Central memory CD8-positive, alpha-beta T cell (primary cell): Measurements from ENCODE around the gene IWS1.
"Not testable (repeated sequence)": the region's sequence is repeated elsewhere in the genome, so short reads cannot be mapped to it uniquely, and the experiment has no call there.

Experiments
- ATAC-seq: fragments of 150-1000 bp; cut with Tn5 transposase; replicated peaks from 2 replicates; pipeline ENCODE4 v1.10.0; 2022; ENCODE audit warnings: mild to moderate bottlenecking, moderate FRiP score, moderate number of reproducible peaks; ENCODE audit not compliant: poor library complexity, severe bottlenecking; ENCODE audit errors: extremely low read depth
- DNase-seq, 2 donors: peaks; one replicate each; pipeline ENCODE4 v3.0.0; 2021; ENCODE audit warnings: low spot score in 2 of 2
- H3K27ac Mint-ChIP-seq: one replicate; pipeline ENCODE4 v1.8.0; 2022; ENCODE audit warnings: low read depth, mild to moderate bottlenecking, moderate library complexity, mixed read lengths
- H3K27me3 Mint-ChIP-seq: one replicate; pipeline ENCODE4 v1.8.0; 2022; ENCODE audit warnings: mixed read lengths
- H3K36me3 Mint-ChIP-seq: one replicate; pipeline ENCODE4 v1.8.0; 2022; ENCODE audit warnings: mild to moderate bottlenecking, moderate library complexity, mixed read lengths; ENCODE audit not compliant: insufficient read depth
- H3K4me1 Mint-ChIP-seq: one replicate; pipeline ENCODE4 v1.8.0; 2022; ENCODE audit warnings: mixed read lengths
- H3K4me3 Mint-ChIP-seq: one replicate; pipeline ENCODE4 v1.8.0; 2022; ENCODE audit warnings: mild to moderate bottlenecking, moderate library complexity, mixed read lengths
- H3K9me3 Mint-ChIP-seq: one replicate; pipeline ENCODE4 v1.8.0; 2022; ENCODE audit warnings: mixed read lengths

The IWS1 gene

DNA sequence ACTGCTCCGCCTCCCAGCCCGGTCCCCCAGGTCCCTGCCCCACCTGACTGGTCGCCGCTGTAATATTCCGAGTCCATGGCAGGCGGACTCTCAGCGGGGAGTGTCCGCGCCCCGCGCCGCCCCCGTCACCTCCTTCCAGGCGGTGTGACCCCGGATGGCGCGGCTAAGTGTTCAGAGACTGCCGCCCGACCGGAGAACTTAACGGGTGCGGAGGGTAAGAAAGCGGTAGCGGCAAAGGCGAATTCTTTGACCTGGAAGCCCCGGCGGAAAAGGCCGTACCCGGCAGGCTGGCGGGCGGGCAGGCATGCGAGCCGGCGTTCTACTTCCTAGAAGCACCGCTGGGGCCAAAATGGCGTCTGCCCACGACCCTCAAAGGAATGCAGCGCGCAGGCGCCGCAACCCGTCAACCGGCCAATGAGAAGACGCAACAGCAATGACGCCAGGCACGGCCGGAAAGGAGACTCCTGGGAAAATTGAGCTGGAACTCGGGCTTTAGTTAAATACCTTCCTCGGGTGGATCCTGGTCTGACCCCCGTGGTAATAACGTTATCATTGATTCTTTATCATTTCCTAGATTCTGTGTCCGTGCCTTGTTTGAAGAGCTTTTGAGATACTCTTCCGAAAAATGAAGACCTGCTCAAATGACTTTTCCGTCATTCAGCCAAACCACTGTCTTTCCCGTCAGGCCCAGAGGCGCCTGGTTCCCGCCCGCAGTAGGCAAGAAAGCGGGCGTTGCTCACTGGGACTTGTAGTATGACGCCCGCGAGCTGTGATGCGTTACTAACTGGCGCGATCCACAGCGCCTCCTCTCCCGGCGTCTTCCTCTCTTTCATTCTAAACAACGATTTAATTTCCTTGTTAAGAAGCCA lies at the start of gene IWS1:
Gene IWS1, minus strand, starts transcription at position 358 of the 869 bp plus-strand sequence. Its CDS starts 281 bp downstream, at position 77.
- Mint-ChIP-seq H3K4me1 (peaks cover 40% of the 10 kb centered on the region), H3K27me3 (no peaks in the 10 kb centered on the region), H3K27ac (peak within 1 kb of the TSS; percentile 96), H3K4me3 (peak within 1 kb of the TSS; percentile 86), H3K9me3 (no peaks in the 10 kb centered on the region), H3K36me3 (peaks cover 27% of the 10 kb centered on the region)
- peak; percentile 85 to 86 for DNase-seq
- peak; percentile 94 for ATAC-seq

GRCh38 chr2:127575941-127576432 lies 49.7 kb upstream of the IWS1 start:
- H3K4me1 Mint-ChIP-seq: no peaks in the 10 kb centered on the region
- DNase-seq (no peak), ATAC-seq (no peak)
- H3K9me3 Mint-ChIP-seq: no peaks in the 10 kb centered on the region
- H3K27me3 Mint-ChIP-seq: peaks cover 25% of the 10 kb centered on the region
- H3K27ac Mint-ChIP-seq: no peak overlapping the region
- H3K36me3 Mint-ChIP-seq: no peaks in the 10 kb centered on the region
- no peak overlapping the region for H3K4me3 Mint-ChIP-seq

GRCh38 chr2:127575185-127575765 lies 49.0 kb upstream of the IWS1 start:
- DNase-seq: no peak
- no peak overlapping the region for H3K27ac Mint-ChIP-seq
- peaks cover 25% of the 10 kb centered on the region for H3K27me3 Mint-ChIP-seq
- no peak for ATAC-seq
- H3K4me1 Mint-ChIP-seq: no peaks in the 10 kb centered on the region
- no peak overlapping the region for H3K4me3 Mint-ChIP-seq
- H3K36me3 Mint-ChIP-seq: no peaks in the 10 kb centered on the region
- no peaks in the 10 kb centered on the region for H3K9me3 Mint-ChIP-seq

- Mint-ChIP-seq H3K9me3 (no peaks in the 10 kb centered on the region), H3K36me3 (no peaks in the 10 kb centered on the region), H3K27ac (no peak overlapping the region), H3K27me3 (peaks cover 25% of the 10 kb centered on the region), H3K4me1 (no peaks in the 10 kb centered on the region), H3K4me3 (no peak overlapping the region)
- DNase-seq: no peak
- ATAC-seq: no peak
These were observed 48.4 kb upstream of the IWS1 start for GRCh38 chr2:127574656-127575055.

DNA sequence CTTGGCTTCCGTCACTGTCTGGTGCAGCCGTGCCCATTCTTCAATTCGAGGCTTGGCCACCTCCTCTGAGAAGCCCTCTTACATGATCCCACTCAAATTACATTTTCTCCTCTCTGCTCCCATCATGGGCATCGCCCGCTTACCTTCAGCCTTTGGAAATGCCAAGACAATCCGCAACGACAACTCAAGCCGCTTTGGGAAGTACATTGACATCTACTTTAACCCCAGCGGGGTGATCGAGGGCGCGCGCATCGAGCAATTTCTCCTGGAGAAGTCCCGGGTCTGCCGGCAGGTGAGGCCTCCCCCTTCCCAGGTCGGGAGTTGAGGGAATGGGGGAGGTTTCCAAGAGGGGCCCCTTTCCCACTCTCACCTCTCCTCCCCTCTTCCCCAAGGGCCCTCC lies 47.5 kb upstream of the IWS1 start:
- Mint-ChIP-seq H3K27me3 (peaks cover 25% of the 10 kb centered on the region), H3K4me1 (no peaks in the 10 kb centered on the region)
- DNase-seq: no peak

DNA sequence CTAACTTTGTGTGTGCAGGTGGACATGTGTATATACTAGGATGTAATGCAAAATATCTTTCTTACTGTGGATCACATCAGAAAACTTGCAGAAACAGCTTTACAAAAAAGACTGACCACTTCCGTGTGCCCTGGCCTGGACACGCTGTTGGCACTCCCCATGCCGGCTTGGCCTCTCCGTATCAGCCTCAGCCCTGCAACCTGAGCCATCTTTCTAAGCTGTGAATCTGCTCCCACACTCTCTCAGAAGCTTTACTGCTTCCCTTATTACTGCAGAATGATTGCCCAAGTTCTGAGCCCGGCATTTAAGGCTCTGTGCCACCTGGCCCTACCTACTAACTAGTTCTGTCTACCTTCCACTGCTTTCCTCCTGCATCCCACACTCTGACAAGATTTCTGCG lies 47.0 kb upstream of the IWS1 start:
- DNase-seq: no peak
- Mint-ChIP-seq H3K9me3 (no peaks in the 10 kb centered on the region), H3K4me1 (no peaks in the 10 kb centered on the region), H3K27me3 (peaks cover 25% of the 10 kb centered on the region), H3K36me3 (peaks cover 2% of the 10 kb centered on the region), H3K27ac (no peak overlapping the region), H3K4me3 (no peak overlapping the region)
- ATAC-seq: no peak

More for the DNA sequence above, 47.5 kb upstream of the IWS1 start:
- ATAC-seq: no peak
- Mint-ChIP-seq H3K4me3 (no peak overlapping the region), H3K9me3 (no peaks in the 10 kb centered on the region), H3K27ac (no peak overlapping the region), H3K36me3 (peaks cover 2% of the 10 kb centered on the region)

DNA sequence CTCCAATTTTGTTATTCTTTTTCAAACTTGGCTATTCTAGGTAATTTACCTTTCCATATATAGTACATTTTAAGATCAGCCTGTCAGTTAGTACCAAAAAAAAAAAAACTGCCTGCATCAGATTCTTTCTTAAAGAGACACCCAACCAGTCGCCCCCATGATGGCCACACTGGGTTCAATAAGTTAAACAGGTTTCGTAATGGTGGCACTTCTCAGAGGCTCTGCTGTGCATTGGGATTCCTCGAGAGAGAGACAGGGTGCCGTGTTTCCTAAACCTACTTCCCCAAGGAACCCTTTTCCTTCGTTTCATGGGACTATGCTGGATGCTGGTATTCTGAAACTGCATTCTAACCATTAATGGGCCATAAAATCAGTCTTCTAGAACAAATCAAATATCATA lies 46.6 kb upstream of the IWS1 start:
- H3K9me3 Mint-ChIP-seq: no peaks in the 10 kb centered on the region
- H3K27ac Mint-ChIP-seq: no peak overlapping the region
- H3K4me1 Mint-ChIP-seq: no peaks in the 10 kb centered on the region
- no peak for DNase-seq
- H3K36me3 Mint-ChIP-seq: peaks cover 2% of the 10 kb centered on the region
- no peak overlapping the region for H3K4me3 Mint-ChIP-seq
- no peak for ATAC-seq
- peaks cover 23% of the 10 kb centered on the region for H3K27me3 Mint-ChIP-seq

GRCh38 chr2:127572352-127572751 lies 46.1 kb upstream of the IWS1 start:
- not testable (repeated sequence) for ATAC-seq

GRCh38 chr2:127570282-127571250 lies 44.3 kb upstream of the IWS1 start:
- Mint-ChIP-seq H3K4me1 (no peaks in the 10 kb centered on the region), H3K27ac (no peak overlapping the region), H3K4me3 (no peak overlapping the region), H3K9me3 (no peaks in the 10 kb centered on the region), H3K36me3 (peaks cover 2% of the 10 kb centered on the region), H3K27me3 (peaks cover 25% of the 10 kb centered on the region)
- DNase-seq (no peak), ATAC-seq (no peak)

More at GRCh38 chr2:127572352-127572751, 46.1 kb upstream of the IWS1 start:
- not testable (repeated sequence) for H3K4me1 Mint-ChIP-seq, H3K27ac Mint-ChIP-seq, H3K4me3 Mint-ChIP-seq, DNase-seq, H3K36me3 Mint-ChIP-seq, H3K9me3 Mint-ChIP-seq
- peaks cover 23% of the 10 kb centered on the region for H3K27me3 Mint-ChIP-seq

GRCh38 chr2:127569666-127570065 lies 43.4 kb upstream of the IWS1 start:
- Mint-ChIP-seq H3K36me3 (peaks cover 2% of the 10 kb centered on the region), H3K4me1 (no peaks in the 10 kb centered on the region), H3K27ac (no peak overlapping the region), H3K27me3 (peaks cover 27% of the 10 kb centered on the region), H3K9me3 (no peaks in the 10 kb centered on the region), H3K4me3 (no peak overlapping the region)
- ATAC-seq: no peak
- no peak for DNase-seq

DNA sequence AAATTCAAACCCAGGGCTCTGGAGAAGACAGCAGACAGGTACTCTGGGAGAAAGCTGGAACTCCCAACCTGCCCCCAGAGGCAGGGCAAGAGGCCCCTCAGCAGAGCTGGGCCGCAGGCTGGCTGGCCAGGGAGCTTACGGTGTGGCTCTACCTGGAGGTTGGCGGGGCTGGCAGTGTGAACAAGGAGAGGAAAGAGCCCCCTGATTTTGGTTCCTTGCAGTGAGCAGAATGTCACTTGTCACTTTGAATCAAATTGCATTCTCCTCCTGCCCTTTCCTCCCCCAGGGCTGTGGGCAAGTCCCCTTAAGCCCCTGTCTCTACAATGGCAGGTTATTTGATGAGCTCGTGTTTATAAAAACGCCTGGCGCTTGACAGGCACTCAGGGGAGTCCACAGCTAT lies 41.8 kb upstream of the IWS1 start:
- H3K27me3 Mint-ChIP-seq: peaks cover 43% of the 10 kb centered on the region
- H3K27ac Mint-ChIP-seq: no peak overlapping the region
- no peak overlapping the region for H3K4me3 Mint-ChIP-seq

DNA sequence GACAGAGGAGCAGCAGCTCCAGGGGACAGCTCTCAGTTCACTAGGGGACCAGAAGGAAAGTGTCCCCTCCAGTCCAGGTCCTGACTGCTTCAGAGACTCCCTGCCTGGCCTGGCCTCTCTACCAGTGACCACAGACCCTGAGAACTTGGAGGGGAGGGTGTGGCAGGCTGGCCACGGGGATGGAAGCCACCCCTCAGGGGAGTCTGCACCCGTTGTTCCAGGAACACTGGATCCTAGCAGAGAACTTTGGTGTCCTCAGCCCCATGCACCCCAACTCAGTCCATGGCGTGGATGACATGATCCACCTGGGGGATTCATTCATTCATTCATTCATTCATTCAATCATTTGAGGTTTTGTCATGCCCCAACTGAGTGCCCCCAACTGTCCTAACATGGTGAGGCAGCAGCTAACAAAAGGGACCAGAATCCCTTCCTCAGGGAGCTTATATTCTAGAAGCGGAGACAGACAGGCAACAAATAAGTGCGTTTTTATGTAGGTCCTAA lies 41.1 kb upstream of the IWS1 start:
- ATAC-seq: no peak
- peaks cover 2% of the 10 kb centered on the region for H3K36me3 Mint-ChIP-seq
- H3K27me3 Mint-ChIP-seq: peaks cover 41% of the 10 kb centered on the region
- no peak for DNase-seq
- H3K4me3 Mint-ChIP-seq: no peak overlapping the region
- peaks cover 9% of the 10 kb centered on the region for H3K4me1 Mint-ChIP-seq
- no peaks in the 10 kb centered on the region for H3K9me3 Mint-ChIP-seq
- H3K27ac Mint-ChIP-seq: no peak overlapping the region

More for the DNA sequence above, 41.8 kb upstream of the IWS1 start:
- DNase-seq (no peak), ATAC-seq (no peak)
- Mint-ChIP-seq H3K4me1 (peaks cover 9% of the 10 kb centered on the region), H3K36me3 (peaks cover 2% of the 10 kb centered on the region), H3K9me3 (no peaks in the 10 kb centered on the region)
